Measurements from ENCODE around the gene RASGRF2.

Gene RASGRF2

DNA sequence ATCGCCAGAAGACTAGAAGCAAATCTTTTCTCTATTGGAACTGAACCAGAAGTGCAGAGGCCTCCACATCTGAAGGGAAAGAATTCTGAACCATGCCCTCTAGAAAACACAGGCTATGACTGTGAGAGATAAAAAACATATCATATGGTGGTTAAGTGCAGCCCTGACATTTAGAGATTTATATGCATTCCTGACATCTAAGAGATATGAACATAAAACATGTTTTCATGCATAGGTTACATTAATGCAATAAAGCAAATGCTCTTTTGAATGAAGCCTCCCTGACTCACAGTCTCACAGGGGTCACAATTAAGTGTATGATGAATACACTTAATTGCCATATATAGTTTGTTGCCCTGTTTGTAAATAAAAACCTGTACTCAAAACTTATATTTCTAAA, 244.0 kb downstream of the RASGRF2 start:
- no peak for DNase-seq (ENCODE audit: low read depth)

DNA sequence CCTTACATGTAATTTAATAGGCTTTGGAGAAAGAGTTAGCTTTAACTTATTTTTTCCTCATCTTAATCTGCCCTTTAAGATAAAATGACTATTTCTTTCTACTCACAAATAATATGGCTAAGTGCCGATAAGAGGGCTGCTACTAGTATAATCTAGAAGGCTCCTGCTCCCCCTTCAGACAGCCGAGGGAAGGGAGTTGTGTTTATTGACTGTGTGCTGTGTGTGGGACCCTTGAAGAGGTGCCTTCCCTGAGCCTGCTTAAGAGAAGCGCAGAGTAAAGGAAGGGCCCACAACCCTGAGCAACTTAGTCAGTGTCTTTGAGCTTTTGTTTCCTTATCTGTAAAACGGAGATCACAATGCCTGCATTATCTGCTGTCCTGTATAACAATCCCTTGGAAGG, 244.9 kb downstream of the RASGRF2 start:
- DNase-seq (ENCODE audit: low read depth): no peak

DNA sequence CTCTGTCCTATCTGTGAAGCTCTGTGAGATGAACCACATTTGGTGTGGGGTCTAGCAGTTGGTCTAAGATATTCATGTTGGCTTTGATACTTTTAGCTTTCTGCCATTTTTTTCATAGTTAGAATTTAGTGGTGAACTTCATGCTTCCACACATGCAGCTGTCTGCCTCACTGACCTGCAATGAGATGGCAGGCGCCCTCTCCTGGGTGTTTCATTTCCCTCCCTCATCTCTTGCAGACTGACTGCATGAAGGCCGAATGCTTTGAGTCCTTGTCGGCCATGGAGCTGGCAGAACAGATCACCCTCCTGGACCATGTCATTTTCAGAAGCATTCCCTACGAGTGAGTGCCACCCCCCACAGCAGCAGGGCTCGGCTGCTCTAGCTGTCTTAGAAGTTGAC, 246.8 kb downstream of the RASGRF2 start:
- no peak for DNase-seq (ENCODE audit: low read depth)

DNA sequence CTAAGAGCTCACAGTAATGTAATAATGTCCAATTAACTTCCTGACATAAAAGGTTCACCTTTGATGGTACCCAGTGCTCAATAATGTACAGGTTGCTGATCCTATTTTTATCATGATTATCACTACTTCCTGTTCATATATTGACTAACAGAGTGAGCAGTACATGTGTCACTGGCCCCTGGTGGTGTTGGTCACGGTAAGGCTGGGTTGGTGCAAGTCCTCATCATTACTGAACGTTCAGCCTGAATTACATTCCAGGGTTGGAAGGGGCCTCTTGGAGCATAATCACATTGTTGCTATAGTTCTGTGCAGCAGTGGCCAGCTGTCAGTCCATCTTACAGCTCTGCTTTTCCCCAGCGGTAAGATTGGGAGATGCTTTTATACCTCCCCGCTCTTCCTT, 248.7 kb downstream of the RASGRF2 start:
- no peak for DNase-seq (ENCODE audit: low read depth)

DNA sequence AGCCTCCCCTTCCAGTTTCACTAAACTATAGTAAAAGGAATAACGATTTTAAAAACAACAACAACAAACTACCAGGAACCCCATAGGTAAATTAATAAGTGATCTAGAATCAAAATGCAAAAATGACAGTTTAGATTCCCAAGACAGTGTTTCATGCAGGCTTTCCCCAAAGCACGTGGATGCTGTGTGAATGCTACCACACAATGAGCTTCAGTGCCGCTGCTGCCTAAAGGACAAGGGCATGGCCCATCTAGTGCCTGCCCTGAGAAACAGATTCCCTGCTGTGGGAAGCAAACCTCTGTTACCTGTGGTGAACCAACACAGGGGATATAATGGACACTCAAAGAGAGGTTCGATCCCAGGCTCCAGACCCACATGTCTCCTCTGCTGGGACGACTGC, 249.2 kb downstream of the RASGRF2 start:
- no peak for DNase-seq (ENCODE audit: low read depth)

DNA sequence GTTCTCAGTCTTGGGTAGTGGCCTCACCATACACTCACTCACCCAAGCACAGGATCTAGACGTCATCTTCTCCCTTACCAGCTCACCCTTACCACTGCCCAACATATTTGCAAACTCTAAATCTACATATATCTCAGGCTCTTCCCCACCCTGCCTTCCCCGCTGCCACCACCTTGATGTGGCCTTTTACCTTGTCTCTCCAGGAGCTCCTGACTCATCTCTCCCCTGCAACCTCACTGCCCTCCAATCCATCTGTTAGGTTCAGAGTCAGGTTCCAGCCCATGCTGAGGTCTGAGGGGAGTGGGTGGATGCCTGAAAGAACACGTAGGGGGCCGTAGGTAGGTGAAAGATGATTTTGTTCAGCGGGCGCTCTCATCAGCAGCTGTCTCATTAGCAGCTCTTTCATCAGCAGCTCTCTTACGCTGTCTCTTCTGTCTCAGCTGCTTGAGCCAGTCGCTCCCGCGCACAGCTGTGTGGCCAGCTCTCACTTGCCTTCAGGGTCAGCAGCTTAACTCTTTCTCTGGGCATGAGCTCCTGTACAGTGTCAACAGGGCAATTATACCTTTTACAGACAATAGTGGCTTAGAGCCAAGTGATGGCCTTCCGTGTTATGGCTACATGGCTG, 249.8 kb downstream of the RASGRF2 start:
- DNase-seq (ENCODE audit: low read depth): no peak

DNA sequence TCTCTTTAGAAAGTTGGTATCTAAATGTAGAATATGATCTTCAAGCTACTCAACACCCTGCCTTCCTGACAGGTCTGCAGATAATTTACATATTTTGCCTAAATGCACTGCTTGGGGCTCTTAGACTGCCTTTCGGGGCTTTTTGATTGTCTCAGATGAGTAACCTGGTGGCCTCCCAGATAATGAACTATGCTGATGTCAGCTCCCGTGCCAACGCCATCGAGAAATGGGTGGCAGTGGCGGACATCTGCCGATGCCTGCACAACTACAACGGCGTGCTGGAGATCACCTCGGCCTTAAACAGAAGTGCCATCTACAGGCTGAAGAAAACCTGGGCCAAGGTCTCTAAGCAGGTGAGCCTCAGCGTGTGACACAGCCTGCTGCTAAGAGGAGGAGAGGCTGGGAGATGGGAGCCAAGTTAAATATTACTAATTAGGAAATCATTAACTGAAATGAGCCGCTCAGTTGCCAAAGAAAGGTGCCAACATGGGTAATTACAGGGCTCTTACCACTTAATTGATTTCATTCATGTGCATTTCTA, 252.1 kb downstream of the RASGRF2 start:
- DNase-seq (ENCODE audit: low read depth): no peak

DNA sequence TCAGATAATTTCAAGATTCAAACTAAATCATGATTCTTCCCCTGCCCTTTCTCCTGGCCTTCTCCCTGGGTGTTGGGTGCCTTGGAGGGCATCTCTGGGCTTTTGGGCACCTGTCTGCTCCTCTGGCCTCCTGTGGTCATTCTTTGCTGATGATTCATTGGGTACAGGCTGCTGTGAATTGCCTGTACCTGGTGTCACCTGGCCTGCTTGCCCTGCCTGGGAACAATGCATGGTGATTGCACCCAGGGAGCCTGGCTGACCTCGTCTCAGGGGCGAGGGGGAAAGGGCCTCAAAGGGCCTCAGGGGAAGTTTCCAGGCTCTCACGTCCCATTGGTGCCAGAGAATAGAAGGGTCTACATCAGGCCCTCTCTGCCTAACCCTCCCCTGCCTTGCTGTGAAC, 252.9 kb downstream of the RASGRF2 start:
- no peak for DNase-seq (ENCODE audit: low read depth)

DNA sequence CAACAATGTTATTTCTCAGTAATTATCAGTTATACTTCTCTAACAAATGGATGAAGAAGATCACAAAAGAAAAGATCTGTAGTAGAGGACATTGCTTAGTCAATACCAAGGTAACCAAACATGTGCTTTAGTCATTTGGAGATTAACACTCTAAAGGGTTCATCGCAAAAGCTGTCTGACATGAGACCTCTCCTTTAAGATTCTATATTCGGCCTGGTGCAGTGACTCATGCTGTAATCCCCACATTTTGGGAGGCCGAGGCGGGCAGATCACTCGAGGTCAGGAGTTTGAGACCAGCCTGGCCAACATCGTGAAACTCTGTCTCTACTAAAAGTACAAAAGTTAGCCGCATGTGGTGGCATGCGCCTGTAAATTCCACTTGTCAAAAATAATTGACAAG, 254.7 kb downstream of the RASGRF2 start:
- DNase-seq (ENCODE audit: low read depth): no peak

DNA sequence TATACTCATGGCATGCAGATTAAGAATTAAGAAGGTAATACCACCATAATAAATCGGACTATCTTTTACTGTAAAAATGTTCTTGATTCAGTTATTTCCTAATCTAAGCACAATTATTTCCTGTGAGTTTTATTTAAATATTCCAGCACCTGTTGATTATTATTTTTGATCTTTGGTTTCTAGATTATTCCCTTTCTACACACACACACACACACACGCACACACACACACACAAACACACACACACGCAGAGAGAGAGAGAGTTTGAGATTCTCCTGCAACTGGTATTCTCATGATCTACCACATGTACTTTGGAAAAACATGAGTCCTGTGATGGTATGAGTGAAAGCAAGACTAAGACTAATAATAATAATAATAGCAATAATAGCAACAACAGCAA, 256.0 kb downstream of the RASGRF2 start:
- no peak for DNase-seq (ENCODE audit: low read depth)

DNA sequence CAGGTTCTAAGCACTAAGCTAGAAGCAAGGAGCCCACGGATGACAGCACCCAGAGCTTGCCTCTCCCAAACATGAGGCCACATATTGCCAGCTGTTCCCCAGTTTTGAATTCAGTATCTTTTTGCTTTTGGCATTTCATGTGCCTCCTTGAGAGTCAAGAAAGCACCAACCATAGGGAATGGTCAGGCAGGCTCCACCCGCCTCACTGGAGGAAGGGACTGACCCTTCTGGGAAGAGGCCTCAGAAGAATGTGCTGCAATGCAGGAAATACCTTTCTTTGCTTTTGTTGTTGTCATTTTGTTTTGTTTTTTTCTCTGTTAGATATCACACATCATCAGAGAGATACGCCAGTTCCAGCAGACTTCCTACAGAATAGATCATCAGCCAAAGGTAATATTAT, 259.2 kb downstream of the RASGRF2 start:
- DNase-seq (ENCODE audit: low read depth): no peak

DNA sequence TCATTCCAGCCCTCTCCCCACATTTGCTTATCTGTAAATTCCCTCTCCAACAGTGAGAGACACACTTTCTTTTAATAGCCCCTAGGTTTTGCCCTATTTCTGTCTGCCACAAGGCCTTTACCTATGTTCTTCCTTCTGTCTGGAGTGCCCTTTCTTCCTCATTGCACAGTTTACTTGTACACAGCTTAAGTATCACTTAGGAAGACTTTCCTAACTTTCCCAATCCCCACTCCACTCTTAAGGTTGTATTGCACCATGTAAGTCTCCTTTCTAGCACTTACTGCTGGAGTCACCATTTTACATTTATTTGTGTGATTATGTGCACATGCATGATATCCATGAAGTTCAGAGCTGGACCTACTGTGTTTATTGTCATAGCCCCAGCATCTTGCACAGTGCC, 262.1 kb downstream of the RASGRF2 start:
- DNase-seq (ENCODE audit: low read depth): no peak

DNA sequence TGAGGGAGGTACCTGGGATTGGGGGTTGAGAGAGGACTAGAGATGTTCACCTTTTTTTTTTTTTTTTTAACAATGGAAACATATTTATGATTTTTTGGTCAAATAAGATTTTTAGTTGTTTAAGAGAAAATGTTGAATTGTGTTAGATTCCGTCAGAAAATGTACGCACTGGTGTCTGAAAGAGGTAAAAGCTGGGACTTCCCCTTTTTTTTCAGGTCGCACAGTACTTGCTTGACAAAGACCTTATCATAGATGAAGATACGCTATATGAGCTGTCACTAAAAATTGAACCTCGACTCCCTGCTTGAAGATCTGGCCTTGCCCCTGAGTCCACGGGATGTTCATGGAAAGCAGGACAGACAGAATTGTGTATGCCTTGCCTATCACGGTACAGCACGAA, 265.3 kb downstream of the RASGRF2 start:
- DNase-seq (ENCODE audit: low read depth): no peak

DNA sequence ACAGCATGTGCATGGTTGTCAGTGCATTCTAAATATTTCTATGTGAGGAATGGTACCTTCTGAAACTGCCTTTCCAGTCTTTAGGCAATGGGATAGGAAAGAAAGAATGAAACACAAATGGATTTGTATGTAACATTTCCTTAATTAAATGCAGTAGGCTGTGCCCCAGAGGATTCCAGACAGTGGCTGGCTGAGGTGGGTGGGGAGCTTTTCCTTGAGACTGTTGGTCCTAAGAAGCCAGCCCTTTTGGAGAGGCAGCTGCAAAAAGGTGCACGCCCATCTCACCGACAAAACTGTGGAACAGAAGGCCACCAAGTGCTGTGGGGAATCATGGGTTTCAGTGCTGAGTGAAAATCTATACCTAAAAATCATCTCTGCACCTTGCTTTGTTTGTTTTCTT, 266.1 kb downstream of the RASGRF2 start:
- no peak for DNase-seq (ENCODE audit: low read depth)

DNA sequence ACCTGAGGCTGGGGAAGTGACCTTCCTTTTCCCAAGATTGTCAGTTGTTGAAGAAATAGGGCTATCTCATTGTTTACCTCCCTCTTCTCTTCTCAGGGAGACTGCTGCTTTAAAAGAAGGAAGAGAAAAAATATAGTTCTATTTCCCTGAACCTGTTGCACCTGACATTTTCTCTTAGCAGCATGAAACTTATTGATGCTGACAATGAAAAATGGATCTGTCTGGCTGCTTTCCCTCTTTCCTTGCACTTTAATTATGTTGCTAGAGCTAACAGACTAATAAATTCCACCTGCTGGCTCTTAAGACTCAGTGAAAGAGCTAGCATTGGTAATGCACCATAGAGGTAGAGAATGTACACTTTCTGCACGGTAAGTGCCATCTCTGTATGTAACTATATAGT, 266.8 kb downstream of the RASGRF2 start:
- no peak for DNase-seq (ENCODE audit: low read depth)

DNA sequence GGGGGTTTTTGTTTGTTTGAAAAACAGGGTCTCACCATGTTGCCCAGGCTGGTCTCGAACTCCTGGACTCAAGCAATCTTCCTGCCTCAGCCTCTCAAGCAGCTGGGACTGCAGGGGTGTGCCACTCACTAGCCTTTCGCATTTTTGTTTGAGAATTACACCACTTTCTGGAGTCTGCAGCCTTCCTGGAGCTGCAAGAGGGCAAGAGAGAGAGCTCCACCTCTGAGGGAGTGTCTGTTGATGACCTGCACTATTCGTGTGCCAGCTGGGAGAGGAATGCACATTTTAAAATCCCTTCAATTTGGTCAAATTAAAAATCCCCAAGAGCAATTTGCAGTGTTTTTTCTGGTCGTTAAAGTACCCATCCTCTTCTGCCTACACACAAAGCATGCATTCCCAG, 267.9 kb downstream of the RASGRF2 start:
- no peak for DNase-seq (ENCODE audit: low read depth)

DNA sequence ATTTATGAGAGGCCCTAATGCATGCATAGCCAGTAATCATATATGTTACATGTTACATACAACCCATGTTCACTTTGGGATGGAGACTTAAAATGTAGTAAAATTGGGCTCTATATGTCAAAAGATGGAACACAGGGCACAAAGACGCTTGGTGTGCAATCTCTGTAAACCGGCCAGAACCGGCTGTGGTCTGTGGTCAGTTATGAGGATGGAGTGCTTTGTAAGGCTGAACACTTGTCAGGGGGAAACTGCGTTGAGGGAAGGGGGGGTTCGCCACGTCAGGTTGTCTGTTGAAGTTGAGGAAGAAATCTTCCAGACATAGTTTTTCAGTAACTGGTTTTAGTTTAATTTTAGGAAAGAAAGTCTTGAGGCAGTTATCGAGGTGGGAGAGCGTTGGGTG, 270.3 kb downstream of the RASGRF2 start:
- DNase-seq (ENCODE audit: low read depth): no peak

DNA sequence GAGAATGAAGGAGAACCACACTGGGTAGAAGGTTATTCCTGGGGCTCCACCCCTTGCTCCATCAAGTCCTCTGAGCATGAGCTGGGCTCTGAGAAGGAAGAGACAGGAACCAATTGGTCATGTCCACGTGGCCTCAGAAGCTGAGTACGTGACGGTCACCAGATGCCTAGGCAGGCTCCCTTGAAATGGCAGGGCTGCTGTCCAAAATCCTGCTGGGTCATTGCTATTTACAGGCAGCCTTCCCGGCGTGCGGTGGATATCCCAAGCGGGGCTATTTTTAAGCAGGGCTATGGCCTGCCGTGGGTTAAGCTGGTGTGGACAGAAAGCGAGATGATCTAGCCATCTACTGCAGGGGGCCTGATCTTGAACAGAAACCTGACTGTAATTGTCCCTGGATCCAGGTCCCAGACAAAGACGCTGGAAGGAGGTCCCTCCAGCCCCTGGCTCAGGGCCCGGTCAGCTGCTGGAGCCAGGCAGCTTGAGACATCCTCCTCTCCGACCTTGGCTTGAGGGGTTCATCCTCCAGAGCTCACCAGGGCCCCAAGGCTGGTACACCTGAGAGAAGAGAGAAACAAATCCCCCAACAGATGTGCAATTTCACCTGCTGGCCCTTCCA, 272.4 kb downstream of the RASGRF2 start:
- no peak for DNase-seq (ENCODE audit: low read depth)

DNA sequence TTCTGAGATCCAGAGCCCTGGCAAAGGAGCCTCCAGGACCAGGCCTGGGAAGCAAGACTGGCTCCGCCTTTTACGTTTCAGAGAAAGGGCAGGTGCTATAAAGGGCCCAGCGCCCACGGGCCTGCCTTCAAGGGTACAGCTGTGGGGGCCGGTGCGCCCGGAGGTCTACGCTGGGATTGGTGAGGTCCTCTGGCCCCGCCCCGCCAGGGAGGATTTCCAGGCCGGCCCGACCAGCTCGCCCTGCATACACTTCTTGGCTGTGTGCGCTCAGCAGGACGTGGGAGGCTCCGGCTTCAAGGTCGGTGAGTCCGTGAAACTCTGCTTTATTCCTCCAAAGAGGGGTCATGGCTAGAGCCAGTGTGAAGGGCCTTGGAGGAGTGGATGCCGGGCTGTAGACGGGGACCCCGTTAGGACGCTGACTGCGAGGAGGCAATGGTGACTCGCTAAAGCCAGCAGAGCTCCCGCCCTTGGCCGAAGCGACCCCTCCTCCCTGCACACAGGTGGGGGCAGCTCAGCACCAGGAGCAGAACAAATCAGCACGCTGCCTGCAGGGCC, 273.0 kb downstream of the RASGRF2 start, which contains the start of gene CKMT2:
TSS of gene CKMT2 (plus strand) at position 243 of the 555 bp plus-strand sequence. CDS start 17,811 bp downstream, outside the sequence.
- no peak for DNase-seq (ENCODE audit: low read depth)

DNA sequence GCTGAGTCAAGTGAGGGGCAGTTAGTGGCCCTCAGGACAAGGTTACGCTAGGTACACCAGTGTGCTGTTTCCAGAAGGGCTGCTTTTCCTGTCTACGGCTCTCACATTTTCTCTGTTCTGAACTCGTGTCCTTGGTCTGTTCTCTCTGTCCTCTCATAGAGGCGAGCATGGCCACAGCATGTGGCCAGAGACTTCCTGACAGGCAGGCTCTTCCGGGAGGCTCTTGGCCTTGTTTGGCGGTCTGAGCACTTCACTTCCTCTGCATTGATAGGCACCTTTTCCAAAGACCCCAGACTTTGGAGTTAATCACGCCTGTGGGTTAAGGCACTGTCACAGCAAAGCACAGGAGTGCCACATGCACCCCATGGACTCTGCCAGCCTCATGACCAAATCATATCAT, 274.1 kb downstream of the RASGRF2 start:
- no peak for DNase-seq (ENCODE audit: low read depth)

DNA sequence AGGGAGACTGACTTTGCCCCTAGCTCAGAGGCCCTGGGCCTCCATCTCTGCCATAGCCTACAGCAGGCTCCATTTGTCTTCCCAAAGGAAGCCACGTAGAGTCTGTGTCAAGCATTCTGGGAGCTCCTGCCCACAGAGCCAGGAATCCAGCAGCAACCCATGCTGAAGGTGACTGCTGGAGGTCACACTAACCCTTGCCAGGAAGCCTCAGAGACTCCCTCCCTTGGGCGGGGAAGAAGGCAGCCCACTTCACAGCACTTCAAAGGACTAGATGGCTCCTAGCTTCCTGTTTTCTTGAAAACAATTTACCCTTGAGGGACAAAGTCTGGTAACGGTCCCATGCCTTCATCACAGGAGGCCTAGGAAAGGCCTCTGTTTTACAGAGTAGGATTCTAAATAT, 274.6 kb downstream of the RASGRF2 start:
- no peak for DNase-seq (ENCODE audit: low read depth)

DNA sequence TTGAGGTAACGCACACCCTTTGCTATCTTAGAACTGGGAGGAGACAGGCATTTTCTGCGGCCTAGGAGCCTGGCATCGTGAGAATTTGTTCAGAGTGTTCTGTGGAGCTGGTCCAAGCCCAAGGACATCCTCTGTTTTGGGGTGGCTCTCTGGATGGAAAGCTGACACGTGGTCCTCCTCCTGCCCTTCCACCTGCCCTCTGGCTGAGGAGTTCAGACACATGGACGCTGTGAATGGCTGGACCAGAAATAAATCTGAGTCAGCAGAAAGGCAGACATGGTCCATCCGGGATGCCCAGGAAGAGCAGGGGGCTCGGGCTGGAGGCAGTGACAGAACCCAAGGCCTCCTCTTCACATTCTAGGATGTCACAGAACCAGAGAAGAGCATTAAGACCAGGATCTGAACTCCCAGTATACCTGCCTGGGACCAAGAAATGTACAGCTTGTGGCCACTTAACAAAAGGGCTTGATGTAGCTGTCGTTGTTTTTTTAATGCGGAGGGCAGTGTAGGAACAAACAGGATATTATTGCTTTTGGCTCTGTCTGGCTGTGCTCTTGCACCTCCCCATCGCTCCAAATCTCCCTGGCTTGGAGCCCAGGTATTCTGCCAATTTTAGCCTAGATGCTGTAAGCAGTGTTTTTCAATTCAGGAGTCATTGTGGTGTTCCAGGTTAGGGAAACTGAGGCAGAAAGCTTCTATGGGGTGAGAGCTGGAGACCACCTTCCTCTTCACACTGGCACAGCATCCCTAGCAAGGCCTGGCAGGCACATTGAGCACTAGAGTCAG, 275.3 kb downstream of the RASGRF2 start:
- DNase-seq (ENCODE audit: low read depth): no peak

DNA sequence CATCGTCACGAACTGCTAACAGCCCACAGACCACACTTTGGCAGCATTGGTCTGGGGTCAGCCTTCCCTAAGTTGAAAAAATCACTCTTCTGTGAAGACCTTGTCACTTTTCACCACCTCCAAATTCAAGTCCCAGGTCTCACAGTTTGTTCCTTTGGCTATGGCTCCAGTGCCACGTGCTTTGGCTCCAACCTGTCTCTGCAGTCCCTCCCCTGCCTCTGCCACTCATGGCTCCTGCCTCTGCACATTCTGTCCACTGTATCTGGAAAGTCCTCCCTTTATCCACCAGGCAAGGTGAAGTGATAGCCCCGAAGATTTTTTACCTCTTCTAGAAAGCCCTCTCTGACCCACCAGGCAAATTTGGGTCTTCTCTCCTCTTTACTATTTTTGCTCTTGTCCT, 278.3 kb downstream of the RASGRF2 start:
- DNase-seq (ENCODE audit: low read depth): no peak
